Left colon (tissue), 2 donors: ENCODE data around the gene IQGAP1. TPM values are rescaled to one million over a fixed set of nuclear protein-coding genes. Genes with fewer than 3 reads are reported as not detected.

Source experiments
- ATAC-seq: fragments of 200-7000 bp; cut with Tn5 transposase; one replicate; pipeline ENCODE4 v1.9.1; 2020; ENCODE audit warnings: mild to moderate bottlenecking, moderate library complexity
- DNase-seq, 2 donors: peaks; one replicate each; pipeline ENCODE4 v3.0.0-alpha.2; 2020
- intact Hi-C, 2 donors: fragments of 100-400 bp; cut with DNase I in 1 of 2; cut with micrococcal nuclease in 1 of 2; formaldehyde crosslinking; loops; one replicate each; pipeline versions ENCODE4 v1.11.2 to v1.14.0; 2022; cut with DNase I, micrococcal nuclease
- total RNA-seq, 2 donors: library from RNA; stranded (reverse); fragmentation: NEBNext Ultra II Directional; extraction: Animal tissue kit (Norgen Biotek cat#: 25700); gene quantifications; one replicate each; pipeline ENCODE4 v1.2.1, GENCODE V29; 2021
- donor health status: DM: no; HTN: no; CAD: no.
- donor health status: DM: yes; HTN: yes; CAD: no.

The IQGAP1 gene
- total RNA-seq, 2 donors from 2014 or later: 197 to 223 TPM

- intact Hi-C loops: no loop called here
- no peak for DNase-seq
- no peak for ATAC-seq
Measured at GRCh38 chr15:90362936-90363212, 25.2 kb upstream of the IQGAP1 start.

GRCh38 chr15:90364251-90364650 is 23.8 kb upstream of the IQGAP1 start:
- no peak for ATAC-seq
- intact Hi-C loops: no loop called here

DNA sequence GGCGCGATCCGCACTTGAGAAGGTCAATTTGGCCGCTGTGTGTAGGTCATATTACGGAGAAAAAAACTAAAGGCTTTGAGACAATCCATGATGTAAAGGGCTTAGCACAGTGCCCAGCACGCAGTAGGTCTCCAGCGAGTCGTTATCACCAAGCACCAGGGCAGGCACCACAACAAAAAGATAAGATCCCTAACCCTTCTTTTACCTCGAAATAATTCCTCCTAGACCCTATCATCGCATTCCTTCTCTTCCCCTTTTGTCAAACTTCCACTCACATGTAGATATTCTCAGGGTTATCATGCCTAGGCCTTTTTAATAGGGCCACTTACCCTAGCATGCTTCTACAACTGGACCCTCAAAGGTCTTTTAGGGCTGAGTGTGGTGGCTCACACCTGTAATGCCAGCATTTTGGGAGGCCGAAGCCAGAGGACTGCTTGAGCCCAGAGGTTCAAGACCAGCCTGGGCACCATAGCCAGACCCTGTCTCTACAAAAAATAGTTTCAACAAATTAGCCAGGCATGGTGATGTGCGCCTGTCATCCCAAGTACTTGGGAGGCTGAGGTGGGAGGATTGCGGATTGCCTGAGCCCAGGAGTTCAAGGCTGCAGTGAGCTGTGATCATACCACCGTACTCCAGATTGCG is 22.5 kb upstream of the IQGAP1 start:
- intact Hi-C loops: no loop called here
- no peak for ATAC-seq

More at GRCh38 chr15:90364251-90364650, 23.8 kb upstream of the IQGAP1 start:
- no peak for DNase-seq

GRCh38 chr15:90367576-90367975 is 20.5 kb upstream of the IQGAP1 start:
- intact Hi-C loops: no loop called here
- DNase-seq (no peak), ATAC-seq (no peak)

More for the DNA sequence above, 22.5 kb upstream of the IQGAP1 start:
- DNase-seq: no peak

DNA sequence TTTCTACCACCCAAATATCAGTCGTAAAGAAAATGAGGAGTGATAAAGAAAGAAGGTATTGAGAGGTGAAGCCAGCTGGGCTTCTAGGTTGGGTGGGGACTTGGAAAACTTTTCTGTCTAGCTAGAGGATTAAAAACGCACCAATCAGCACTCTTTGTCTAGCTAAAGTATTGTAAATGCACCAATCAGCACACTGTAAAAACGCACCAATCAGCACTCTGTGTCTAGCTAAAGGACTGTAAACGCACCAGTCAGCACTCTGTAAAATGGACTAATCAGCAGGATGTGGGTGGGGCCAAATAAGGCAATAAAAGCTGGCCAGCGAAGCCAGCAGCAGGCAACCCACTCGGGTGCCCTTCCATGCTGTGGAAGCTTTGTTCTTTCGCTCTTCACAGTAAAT is 13.0 kb upstream of the IQGAP1 start:
- ATAC-seq (no peak), DNase-seq (no peak)
- intact Hi-C loops: no loop called here

- no peak for ATAC-seq
- no peak for DNase-seq
- intact Hi-C loops: no loop called here
Measured at GRCh38 chr15:90376789-90377188, 11.3 kb upstream of the IQGAP1 start.

- ATAC-seq: no peak
- no peak for DNase-seq
- intact Hi-C loops: no loop called here
Measured at GRCh38 chr15:90379263-90379662, 8.8 kb upstream of the IQGAP1 start.

DNA sequence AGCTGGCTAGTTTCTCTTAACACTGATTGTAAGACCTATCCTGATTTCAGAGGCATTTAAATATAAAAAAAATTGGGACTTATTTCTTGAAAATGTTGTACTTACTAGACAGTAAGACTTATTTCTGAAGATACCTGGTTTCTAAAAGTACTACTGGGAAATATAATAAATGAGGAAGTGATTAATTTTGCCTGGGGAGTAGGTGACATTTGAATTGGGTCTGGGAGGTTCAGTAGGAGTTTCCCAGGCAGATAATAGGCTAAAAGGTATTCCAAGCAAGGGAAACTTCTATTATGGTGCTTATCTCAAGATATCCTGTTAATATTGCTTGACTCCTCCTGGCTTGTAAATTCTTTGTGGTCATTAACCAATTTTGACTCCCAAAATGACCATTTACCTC is 6.5 kb upstream of the IQGAP1 start:
- DNase-seq: no peak
- no peak for ATAC-seq
- intact Hi-C loops: no loop called here

DNA sequence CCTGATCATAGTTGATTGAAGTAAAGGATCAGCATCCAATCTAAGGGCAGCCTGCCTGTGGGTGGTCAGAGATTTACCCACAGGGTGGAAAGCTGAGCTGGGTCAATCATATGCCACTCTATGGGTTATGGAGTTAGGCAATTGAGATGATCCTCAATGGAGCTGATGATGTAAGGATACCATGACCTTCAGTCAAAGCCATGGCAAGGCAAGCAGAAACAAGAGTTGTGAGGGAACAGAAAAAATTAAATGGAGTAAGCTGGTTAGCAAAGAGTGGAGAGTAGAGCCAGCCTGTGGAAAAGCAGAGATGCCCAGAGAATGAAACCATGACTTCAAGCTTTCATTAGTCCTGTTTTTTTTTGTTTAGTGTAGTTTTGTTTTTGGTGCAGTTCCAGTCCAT is 5.7 kb upstream of the IQGAP1 start:
- no peak for ATAC-seq
- intact Hi-C loops: no loop called here
- no peak for DNase-seq

- intact Hi-C loops: no loop called here
- DNase-seq: no peak
- ATAC-seq: no peak
Measured at GRCh38 chr15:90386221-90386620, 1.8 kb upstream of the IQGAP1 start.

DNA sequence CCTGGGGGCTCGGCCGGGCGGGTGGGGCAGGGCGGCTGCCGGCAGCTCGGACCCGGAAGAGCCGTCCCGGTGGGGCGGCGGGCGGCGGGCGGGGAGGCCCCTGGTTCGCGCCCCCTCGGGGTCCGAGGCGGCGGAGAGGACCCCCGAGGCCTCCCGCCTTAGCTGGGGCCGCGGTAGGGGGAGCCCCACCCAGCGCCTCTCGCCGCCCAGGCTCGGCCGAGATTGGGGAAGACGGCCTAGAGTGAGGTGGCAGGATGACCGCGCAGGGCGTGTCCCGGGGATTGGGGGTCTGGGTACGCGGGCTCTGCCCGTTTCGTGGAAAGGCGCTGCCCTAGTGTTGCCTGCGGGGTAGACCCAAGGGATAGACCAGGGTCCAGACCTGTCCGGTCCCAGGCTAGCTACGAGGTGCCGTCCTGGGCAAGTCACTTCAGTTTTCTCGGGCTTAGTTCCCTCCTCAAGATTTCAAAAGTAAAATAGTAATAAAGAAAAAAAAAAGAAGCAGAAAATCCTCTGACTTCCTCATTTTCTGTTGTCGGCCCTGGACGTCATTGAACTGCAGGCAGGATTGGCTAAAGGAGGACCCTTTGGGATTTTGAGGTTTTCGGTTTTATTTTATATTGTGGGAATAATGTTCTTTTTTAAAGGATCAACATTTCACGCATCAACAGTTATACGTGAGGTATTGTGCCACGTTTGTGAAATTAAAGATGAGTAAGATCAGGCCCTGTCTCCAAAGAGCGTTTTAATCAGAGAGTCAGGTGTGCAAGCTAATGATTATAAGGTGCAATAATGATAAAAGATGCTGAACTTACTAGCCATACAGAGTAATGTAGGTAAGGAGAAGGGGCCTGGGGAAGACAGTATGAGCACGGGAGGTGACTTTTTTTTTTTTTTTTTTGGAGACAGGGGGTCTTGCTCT is 679 bp downstream of the IQGAP1 start:
- ATAC-seq: peak; percentile 54
- intact Hi-C loops: no loop called here
- peak; percentile 69 to 81 for DNase-seq

GRCh38 chr15:90389513-90389912 is 1.5 kb downstream of the IQGAP1 start:
- ATAC-seq (no peak), DNase-seq (no peak)
- intact Hi-C loops: no loop called here

DNA sequence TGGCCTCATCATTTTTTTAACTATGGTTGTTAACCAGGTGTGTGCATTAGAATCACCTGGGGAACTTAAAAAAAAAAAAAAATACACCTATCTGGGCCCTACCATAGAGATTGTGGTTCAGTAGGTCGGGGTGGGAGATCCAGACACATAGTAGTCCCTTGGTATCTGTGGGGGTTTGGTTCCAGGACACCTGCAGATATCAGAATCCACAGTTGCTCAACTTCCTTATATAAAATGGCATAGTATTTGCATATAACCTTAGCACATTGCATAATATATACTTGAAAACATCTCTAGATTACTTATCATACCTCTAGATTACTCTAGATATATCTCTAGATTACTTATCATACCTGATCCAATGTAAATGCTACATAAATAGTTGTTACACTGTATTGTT is 5.0 kb downstream of the IQGAP1 start:
- DNase-seq (no peak), ATAC-seq (peak; percentile 26)
- intact Hi-C loops: no loop called here

- DNase-seq (peak; percentile 43 to 63), ATAC-seq (peak; percentile 81)
- intact Hi-C loops: no loop called here
Measured at GRCh38 chr15:90394074-90394473, 6.0 kb downstream of the IQGAP1 start.

GRCh38 chr15:90394748-90395442 is 6.9 kb downstream of the IQGAP1 start:
- peak; percentile 33 for ATAC-seq
- intact Hi-C loops: no loop called here
- DNase-seq: no peak

- no peak for DNase-seq
- no peak for ATAC-seq
- intact Hi-C loops: no loop called here
Measured at GRCh38 chr15:90396321-90396720, 8.3 kb downstream of the IQGAP1 start.

DNA sequence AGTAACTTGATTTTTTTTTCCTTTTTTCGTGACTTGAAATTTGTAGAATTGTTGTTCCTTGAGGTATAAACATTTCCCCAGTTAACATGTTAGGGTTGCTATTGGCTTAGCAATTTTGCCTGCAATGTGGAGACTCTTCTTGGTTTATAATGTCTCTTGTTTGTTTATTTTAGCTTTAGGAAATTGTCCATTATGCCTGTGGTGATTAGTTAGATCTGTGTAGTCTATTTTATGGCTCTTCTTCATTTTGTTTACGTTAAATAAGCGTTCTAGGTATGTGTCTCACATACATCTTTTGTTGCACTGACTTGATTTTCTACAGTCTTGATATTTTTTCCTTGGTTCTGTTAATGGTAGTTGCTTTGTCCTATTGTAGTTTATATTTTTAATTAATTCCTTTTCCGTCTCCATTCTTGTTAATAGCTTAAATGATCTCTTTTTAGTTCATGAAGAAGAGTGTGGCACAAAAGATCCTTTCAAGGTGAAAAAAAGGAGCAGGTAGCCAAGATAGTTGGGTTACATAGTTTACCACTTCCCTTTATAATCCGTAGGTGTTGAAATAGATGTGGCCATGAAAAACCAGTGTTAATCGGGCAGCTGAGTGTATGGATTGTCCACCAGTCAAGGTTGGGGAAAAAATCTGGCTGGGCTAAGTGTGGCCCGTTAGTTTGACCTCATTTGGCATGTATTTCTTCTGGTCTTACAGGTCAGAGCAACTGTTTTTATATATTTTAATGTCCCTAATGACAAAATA is 12.1 kb downstream of the IQGAP1 start:
- ATAC-seq (peak; percentile 32), DNase-seq (no peak)
- intact Hi-C loops: no loop called here

GRCh38 chr15:90400759-90401314 is 12.8 kb downstream of the IQGAP1 start:
- peak; percentile 53 to 79 for DNase-seq
- peak; percentile 97 for ATAC-seq
- intact Hi-C loops: no loop called here

DNA sequence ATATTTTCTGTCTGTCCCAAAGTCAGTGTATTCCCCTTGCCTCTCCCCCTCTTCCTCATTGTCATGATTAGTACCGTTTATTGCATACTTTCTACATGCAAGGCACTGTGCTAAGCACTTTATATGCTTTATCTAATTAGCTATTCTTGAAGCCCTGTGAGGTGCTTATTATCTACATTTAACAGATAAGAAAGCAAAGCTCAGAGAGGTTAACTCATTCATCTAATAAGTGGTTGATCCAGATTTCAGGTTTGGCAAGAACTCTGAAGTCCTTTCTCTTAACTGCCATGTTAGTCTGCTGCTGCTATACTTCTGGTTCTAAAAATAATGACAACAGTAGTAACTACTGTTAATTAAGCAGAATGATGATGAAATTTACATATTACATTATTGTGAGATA is 13.5 kb downstream of the IQGAP1 start:
- ATAC-seq (no peak), DNase-seq (no peak)
- intact Hi-C loops: no loop called here
